DND-41 (cell line): Measurements from ENCODE around the gene MC2R.
A peak's percentile ranks its signal among the peaks of the same experiment; 100 is the strongest.

Experiments
- ATAC-seq: fragments of 200-7000 bp; cut with Tn5 transposase; 3 replicates; pipeline ENCODE4 v1.9.1; 2021; ENCODE audit warnings: low read depth; ENCODE audit not compliant: insufficient read depth
- DNase-seq: peaks from one replicate; pipeline ENCODE4 v3.0.0-alpha.2; 2020
- H2AFZ ChIP-seq: 2 replicates; pipeline ENCODE4 v1.6.0; 2012; ENCODE audit warnings: low read depth, low read length
- H3K27ac ChIP-seq: 2 replicates; pipeline ENCODE4 v1.5.1; 2012; ENCODE audit warnings: low read length, inconsistent platforms
- H3K27me3 ChIP-seq: fragments of 200-600 bp; sonication (generic); 2 replicates; pipeline ENCODE4 v1.6.0; 2012; ENCODE audit warnings: low read length, mild to moderate bottlenecking, inconsistent platforms; ENCODE audit not compliant: insufficient read depth, poor library complexity
- H3K36me3 ChIP-seq: 2 replicates; pipeline ENCODE4 v1.5.1; 2012; ENCODE audit warnings: low read length, inconsistent platforms; ENCODE audit not compliant: insufficient read depth
- H3K4me1 ChIP-seq: 2 replicates; pipeline ENCODE4 v1.5.1; 2012; ENCODE audit warnings: mild to moderate bottlenecking, low read length; ENCODE audit not compliant: insufficient read depth
- H3K4me2 ChIP-seq: 2 replicates; pipeline ENCODE4 v1.6.0; 2012; ENCODE audit warnings: mild to moderate bottlenecking, moderate library complexity, low read length, inconsistent platforms; ENCODE audit not compliant: insufficient read depth
- H3K4me3 ChIP-seq, 2 experiments: fragments of 200-600 bp in 1 of 2; shearing (Covaris generic) in 1 of 2; 2 replicates each; pipeline ENCODE4 v1.5.1; 2012 to 2016; ENCODE audit warnings: inconsistent platforms in 2 of 2, low read length in 2 of 2, mild to moderate bottlenecking in 2 of 2, low read depth in 1 of 2, moderate library complexity in 1 of 2
- H3K79me2 ChIP-seq: 2 replicates; pipeline ENCODE4 v1.6.0; 2012; ENCODE audit warnings: low read length, inconsistent platforms; ENCODE audit not compliant: insufficient read depth
- H3K9ac ChIP-seq: 2 replicates; pipeline ENCODE4 v1.6.0; 2012; ENCODE audit warnings: low read depth, mild to moderate bottlenecking, inconsistent platforms, low read length, moderate library complexity
- H3K9me3 ChIP-seq: 2 replicates; pipeline ENCODE4 v1.5.1; 2012; ENCODE audit warnings: low read length, moderate library complexity, mild to moderate bottlenecking, inconsistent platforms; ENCODE audit not compliant: insufficient read depth, severe bottlenecking
- H4K20me1 ChIP-seq: 2 replicates; pipeline ENCODE4 v1.6.0; 2012; ENCODE audit warnings: low read length; ENCODE audit not compliant: insufficient read depth
- EZH2 ChIP-seq: IDR thresholded peaks from 3 replicates; pipeline ENCODE4 v1.6.1; 2012; ENCODE audit warnings: borderline replicate concordance, low read depth, mild to moderate bottlenecking, moderate library complexity, low read length, inconsistent platforms; ENCODE audit not compliant: severe bottlenecking
- TF ChIP-seq, protein P1 (sequence below): IDR thresholded peaks from 2 replicates; pipeline ENCODE4 v1.5.1; 2012; ENCODE audit warnings: borderline replicate concordance, low read length, moderate library complexity, mild to moderate bottlenecking; ENCODE audit not compliant: poor library complexity, severe bottlenecking; ENCODE audit errors: extremely low read depth

Gene MC2R

DNA sequence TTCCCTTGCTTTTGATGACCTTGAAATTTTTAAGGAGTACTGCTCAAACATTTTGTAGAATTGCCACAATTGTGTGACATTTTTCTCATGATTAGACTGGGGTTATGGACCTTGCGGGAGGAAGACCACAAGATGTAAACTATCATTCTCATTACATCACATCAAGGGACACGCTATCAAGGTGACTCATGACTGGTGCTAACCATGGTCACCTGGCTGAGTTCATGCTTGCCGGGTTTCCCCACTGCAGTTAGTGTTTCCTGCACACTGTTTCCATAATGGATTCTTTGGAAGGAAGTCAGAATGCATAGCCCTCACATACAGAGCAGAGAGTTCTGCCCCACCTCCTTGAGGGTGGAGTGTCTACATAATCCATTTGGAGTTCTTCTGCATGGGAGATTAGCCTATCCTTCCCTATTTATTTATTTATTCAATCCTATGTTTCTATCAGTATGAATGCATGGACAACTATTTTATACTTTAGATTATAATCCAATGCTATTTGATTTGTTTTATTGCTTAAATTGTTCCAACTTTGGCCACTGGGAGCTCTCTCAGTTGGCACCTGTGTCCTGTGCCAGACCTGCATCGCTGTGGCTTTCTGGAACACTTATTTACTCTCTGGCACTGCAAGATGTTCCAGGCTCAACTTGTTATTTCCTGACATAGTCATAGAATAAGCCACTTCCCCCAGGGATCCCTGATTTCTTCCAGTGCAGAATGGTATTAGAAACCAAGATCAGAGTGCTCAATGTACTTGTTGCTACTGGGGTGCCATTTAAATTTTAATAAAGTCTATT lies 6.0 kb downstream of the MC2R start:
- H3K36me3 ChIP-seq, result no peaks in the 10 kb centered on the region
- ATAC-seq, result 0 out of 3 replicates have a peak, but pooled peaks have one; percentile 35
- H3K4me1 ChIP-seq, result no peaks in the 10 kb centered on the region
- no peaks in the 10 kb centered on the region for H3K9me3 ChIP-seq
- H3K4me3 ChIP-seq, result no peak overlapping the region
- no peaks in the 10 kb centered on the region for H4K20me1 ChIP-seq
- no peak overlapping the region for H3K9ac ChIP-seq
- H2AFZ ChIP-seq, result no peak overlapping the region
- no peak for DNase-seq
- H3K4me2 ChIP-seq, result no peak overlapping the region
- H3K79me2 ChIP-seq, result no peaks in the 10 kb centered on the region
- H3K27me3 ChIP-seq, result no peaks in the 10 kb centered on the region
- TF ChIP-seq EZH2, result no peak
- TF ChIP-seq, protein P1, sequence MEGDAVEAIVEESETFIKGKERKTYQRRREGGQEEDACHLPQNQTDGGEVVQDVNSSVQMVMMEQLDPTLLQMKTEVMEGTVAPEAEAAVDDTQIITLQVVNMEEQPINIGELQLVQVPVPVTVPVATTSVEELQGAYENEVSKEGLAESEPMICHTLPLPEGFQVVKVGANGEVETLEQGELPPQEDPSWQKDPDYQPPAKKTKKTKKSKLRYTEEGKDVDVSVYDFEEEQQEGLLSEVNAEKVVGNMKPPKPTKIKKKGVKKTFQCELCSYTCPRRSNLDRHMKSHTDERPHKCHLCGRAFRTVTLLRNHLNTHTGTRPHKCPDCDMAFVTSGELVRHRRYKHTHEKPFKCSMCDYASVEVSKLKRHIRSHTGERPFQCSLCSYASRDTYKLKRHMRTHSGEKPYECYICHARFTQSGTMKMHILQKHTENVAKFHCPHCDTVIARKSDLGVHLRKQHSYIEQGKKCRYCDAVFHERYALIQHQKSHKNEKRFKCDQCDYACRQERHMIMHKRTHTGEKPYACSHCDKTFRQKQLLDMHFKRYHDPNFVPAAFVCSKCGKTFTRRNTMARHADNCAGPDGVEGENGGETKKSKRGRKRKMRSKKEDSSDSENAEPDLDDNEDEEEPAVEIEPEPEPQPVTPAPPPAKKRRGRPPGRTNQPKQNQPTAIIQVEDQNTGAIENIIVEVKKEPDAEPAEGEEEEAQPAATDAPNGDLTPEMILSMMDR, result peak; percentile 10
- H3K27ac ChIP-seq, result no peak overlapping the region

GRCh38 chr18:13900633-13901032 lies 14.7 kb downstream of the MC2R start:
- Histone ChIP-seq H3K27me3 (no peaks in the 10 kb centered on the region), H3K4me3 (no peak overlapping the region), H3K4me1 (peaks cover under 1% of the 10 kb centered on the region; the same call in 1 of the 2 replicates), H3K27ac (no peak overlapping the region), H3K79me2 (no peaks in the 10 kb centered on the region), H4K20me1 (no peaks in the 10 kb centered on the region), H3K4me2 (no peak overlapping the region), H3K9ac (no peak overlapping the region), H2AFZ (no peak overlapping the region), H3K36me3 (no peaks in the 10 kb centered on the region), H3K9me3 (no peaks in the 10 kb centered on the region)
- TF ChIP-seq, protein P1, result no peak
- no peak for TF ChIP-seq EZH2
- ATAC-seq (no peak), DNase-seq (no peak)

DNA sequence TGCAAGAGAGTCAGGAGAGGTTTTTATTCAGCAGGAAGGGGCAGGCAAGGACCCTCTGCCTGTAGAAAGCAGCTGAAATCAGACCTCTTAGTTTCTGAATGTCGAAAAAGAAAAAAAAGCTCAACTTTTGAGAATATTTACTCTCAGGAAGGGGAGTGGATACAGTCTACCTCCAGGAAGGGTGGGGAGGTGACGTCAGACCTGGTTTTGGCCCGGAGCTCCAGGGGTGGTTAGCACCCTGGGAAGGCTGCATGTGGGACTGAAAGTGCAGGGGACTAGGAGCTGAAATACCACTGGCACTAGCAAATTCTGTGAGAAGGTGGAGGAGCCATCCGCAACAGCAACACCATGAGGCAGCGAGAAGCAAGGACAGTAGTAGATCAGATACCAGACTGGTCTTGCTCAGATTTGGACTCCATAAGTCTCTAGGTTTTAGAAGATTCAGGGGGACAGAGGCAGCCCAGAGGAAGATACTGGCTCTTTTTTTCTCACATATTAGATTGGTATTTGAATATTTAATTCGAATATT lies 19.8 kb downstream of the MC2R start:
- Histone ChIP-seq H3K27ac (no peak overlapping the region), H4K20me1 (no peaks in the 10 kb centered on the region), H3K4me3 (no peak overlapping the region), H3K4me1 (peaks cover 15% of the 10 kb centered on the region), H2AFZ (no peak overlapping the region), H3K9ac (no peak overlapping the region), H3K36me3 (no peaks in the 10 kb centered on the region), H3K27me3 (no peaks in the 10 kb centered on the region), H3K79me2 (no peaks in the 10 kb centered on the region), H3K9me3 (no peaks in the 10 kb centered on the region), H3K4me2 (no peak overlapping the region; the same call in 1 of the 2 replicates)
- TF ChIP-seq EZH2, result no peak
- TF ChIP-seq, protein P1, result peak; percentile 20
- DNase-seq (peak; percentile 49), ATAC-seq (peak; percentile 47)
